ENCODE measurements around the gene ROCK2.

ROCK2 gene

GRCh38 chr2:11319939-11320338, 24.5 kb downstream of the ROCK2 start:
- Histone ChIP-seq H3K9ac (no peak overlapping the region), H2AFZ (ENCODE audit: low read depth) (no peak overlapping the region), H3K4me1 (ENCODE audit: low read depth, poor library complexity, severe bottlenecking) (no peaks in the 10 kb centered on the region), H3K79me2 (ENCODE audit: insufficient read depth, low read depth) (peaks cover 20% of the 10 kb centered on the region; the same call in 1 of the 2 replicates), H4K20me1 (ENCODE audit: insufficient read depth) (no peaks in the 10 kb centered on the region; the same call in 1 of the 2 replicates), H3K4me2 (no peak overlapping the region), H3K36me3 (ENCODE audit: insufficient read depth) (no peaks in the 10 kb centered on the region), H3K4me3 (IDR thresholded peaks at IDR 0.05; ENCODE audit: insufficient read depth, low read depth, low read length) (no peak overlapping the region), H3K27ac (no peak overlapping the region), H3K27me3 (ENCODE audit: insufficient read depth, low read depth) (no peaks in the 10 kb centered on the region)
- no peak for TF ChIP-seq CTCF (conservative IDR thresholded peaks at IDR 0.05; ENCODE audit: low read depth, low read length)

DNA sequence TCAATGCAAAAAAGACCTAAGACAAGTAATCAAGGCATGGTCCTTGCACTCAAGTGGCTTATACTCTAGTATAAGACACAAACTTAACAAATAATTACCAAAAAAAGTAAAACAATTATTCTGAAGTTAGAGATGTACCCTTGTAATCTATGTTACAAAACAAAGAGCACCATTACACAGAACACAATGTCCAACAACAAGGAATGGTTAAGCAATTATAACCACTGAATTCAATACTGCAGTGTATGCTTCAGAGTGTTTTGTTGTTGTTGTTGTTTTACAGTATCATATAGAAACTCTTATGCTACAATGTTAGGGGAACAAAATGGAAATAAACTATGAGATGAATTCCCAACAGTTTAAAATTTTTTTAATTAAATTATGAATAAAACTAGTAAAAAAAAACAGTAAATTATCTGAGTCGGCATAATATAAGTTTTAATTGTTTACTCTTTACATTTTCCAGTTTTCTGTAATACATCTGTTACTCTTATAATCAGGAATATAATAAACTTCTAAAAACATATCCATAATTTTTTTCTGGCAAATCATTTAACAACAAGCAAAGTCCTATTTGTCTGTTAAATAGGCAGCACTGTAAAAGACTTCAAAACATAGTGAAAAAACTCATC, 29.2 kb downstream of the ROCK2 start:
- Histone ChIP-seq H3K9ac (no peak overlapping the region), H4K20me1 (ENCODE audit: insufficient read depth) (no peaks in the 10 kb centered on the region), H2AFZ (ENCODE audit: low read depth) (no peak overlapping the region), H3K27ac (no peak overlapping the region), H3K4me1 (ENCODE audit: low read depth, poor library complexity, severe bottlenecking) (no peaks in the 10 kb centered on the region), H3K4me2 (no peak overlapping the region), H3K27me3 (ENCODE audit: insufficient read depth, low read depth) (no peaks in the 10 kb centered on the region), H3K36me3 (ENCODE audit: insufficient read depth) (no peaks in the 10 kb centered on the region), H3K79me2 (ENCODE audit: insufficient read depth, low read depth) (peaks cover 14% of the 10 kb centered on the region; the same call in 1 of the 2 replicates), H3K4me3 (IDR thresholded peaks at IDR 0.05; ENCODE audit: insufficient read depth, low read depth, low read length) (no peak overlapping the region)
- no peak for TF ChIP-seq CTCF (conservative IDR thresholded peaks at IDR 0.05; ENCODE audit: low read depth, low read length)

GRCh38 chr2:11314487-11314886, 29.9 kb downstream of the ROCK2 start:
- no peak for TF ChIP-seq CTCF (conservative IDR thresholded peaks at IDR 0.05; ENCODE audit: low read depth, low read length)
- no peak overlapping the region for H3K4me3 ChIP-seq (IDR thresholded peaks at IDR 0.05; ENCODE audit: insufficient read depth, low read depth, low read length)
- no peaks in the 10 kb centered on the region for H3K27me3 ChIP-seq (ENCODE audit: insufficient read depth, low read depth)
- no peak overlapping the region for H3K27ac ChIP-seq
- peaks cover 14% of the 10 kb centered on the region; the same call in 1 of the 2 replicates for H3K79me2 ChIP-seq (ENCODE audit: insufficient read depth, low read depth)
- H3K4me2 ChIP-seq: no peak overlapping the region
- no peaks in the 10 kb centered on the region for H4K20me1 ChIP-seq (ENCODE audit: insufficient read depth)
- H3K36me3 ChIP-seq (ENCODE audit: insufficient read depth): no peaks in the 10 kb centered on the region
- no peak overlapping the region for H2AFZ ChIP-seq (ENCODE audit: low read depth)
- H3K4me1 ChIP-seq (ENCODE audit: low read depth, poor library complexity, severe bottlenecking): no peaks in the 10 kb centered on the region
- H3K9ac ChIP-seq: no peak overlapping the region

DNA sequence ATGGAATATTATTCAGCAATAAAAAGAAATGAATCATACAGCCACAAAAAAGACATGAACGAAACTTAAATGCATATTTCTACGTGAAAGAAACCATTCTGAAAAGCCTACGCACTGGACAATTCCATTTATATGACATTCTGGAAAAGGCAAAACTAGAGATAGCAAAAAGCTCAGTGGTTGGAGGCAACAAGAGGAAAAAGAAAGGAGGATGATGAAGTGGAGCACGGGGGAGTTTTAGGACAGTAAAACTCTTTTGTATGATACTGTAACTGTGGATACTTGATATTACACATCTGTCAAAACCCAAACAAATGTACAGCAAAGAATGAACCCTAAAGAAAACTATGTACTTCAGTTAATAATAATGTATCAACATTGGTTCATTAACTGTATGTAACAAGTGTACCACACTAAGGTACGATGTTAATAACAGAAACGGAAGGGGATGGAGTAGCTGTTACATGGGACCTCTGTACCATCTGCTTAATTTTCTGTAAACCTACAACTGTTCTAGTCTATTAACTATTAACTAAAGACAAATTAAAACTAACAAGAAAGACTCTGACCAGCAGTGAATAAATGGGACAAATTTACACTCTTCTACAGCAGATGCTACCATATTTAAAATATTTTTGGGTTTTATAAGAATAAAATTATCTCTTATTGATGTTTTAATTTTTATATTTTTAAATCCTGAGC, 31.5 kb downstream of the ROCK2 start:
- Histone ChIP-seq H3K4me1 (ENCODE audit: low read depth, poor library complexity, severe bottlenecking) (no peaks in the 10 kb centered on the region), H3K79me2 (ENCODE audit: insufficient read depth, low read depth) (peaks cover 14% of the 10 kb centered on the region; the same call in 1 of the 2 replicates), H4K20me1 (ENCODE audit: insufficient read depth) (no peaks in the 10 kb centered on the region), H3K27me3 (ENCODE audit: insufficient read depth, low read depth) (no peaks in the 10 kb centered on the region), H3K4me2 (no peak overlapping the region), H3K9ac (no peak overlapping the region), H2AFZ (ENCODE audit: low read depth) (no peak overlapping the region), H3K36me3 (ENCODE audit: insufficient read depth) (no peaks in the 10 kb centered on the region), H3K27ac (no peak overlapping the region), H3K4me3 (IDR thresholded peaks at IDR 0.05; ENCODE audit: insufficient read depth, low read depth, low read length) (no peak overlapping the region)
- TF ChIP-seq CTCF (conservative IDR thresholded peaks at IDR 0.05; ENCODE audit: low read depth, low read length): no peak

All from KMS-11 (cell line).